ENCODE results near the gene COX6B2. TPM values are rescaled to one million over a fixed set of nuclear protein-coding genes. Genes with fewer than 3 reads are reported as not detected.
A peak's percentile ranks its signal among the peaks of the same experiment; 100 is the strongest.

Gene COX6B2
- total RNA-seq, 1 donor from 2014 or later: 0.26 TPM

DNA sequence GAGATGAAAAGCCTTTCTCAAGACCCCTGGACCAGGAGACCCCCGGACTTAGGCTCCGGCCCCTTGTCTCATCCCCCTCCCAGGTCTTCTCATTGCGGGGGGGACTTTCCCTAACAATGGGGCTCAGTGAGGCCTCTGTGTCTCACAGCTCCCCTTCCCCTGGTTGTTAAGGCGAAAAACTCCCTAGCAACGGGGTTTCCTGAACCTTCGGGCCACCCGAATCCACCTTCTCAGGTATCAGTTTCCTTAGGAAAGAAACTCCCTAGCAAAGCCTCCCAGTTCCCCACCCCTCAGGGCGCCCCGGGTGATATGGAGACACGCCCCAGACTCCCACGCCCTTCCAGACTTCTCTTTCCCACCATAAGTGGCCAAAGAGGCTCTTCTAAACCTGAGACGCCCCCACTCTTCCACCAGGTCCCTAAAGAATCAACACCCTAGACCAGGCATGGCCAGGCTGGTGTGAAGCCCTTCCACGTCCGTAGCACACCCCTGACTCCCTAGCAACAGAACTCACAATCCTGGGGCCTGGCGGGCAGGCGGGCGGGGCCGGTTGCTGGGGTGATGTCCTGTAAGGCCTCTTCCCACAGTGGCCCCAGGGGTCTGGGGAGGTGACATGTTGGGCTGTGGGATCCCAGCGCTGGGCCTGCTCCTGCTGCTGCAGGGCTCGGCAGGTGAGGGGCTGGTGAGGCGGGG lies 21.9 kb upstream of the COX6B2 start, which contains the start of gene TMEM190:
Gene TMEM190 (plus strand): TSS at position 586 of the 693 bp plus-strand sequence. CDS start 28 bp downstream, at position 614.
- peaks cover 21% of the 10 kb centered on the region for H3K27me3 Mint-ChIP-seq (ENCODE audit: insufficient read depth)
- no peak for DNase-seq (ENCODE audit: low spot score)
- H3K4me1 Mint-ChIP-seq (ENCODE audit: low read depth): no peaks in the 10 kb centered on the region
- intact Hi-C loops (cut with micrococcal nuclease): no loop called here
- no peak within 1 kb of the TSS for H3K4me3 Mint-ChIP-seq
- H3K27ac Mint-ChIP-seq: no peak within 1 kb of the TSS
- H3K9me3 Mint-ChIP-seq: no peaks in the 10 kb centered on the region
- no peaks in the 10 kb centered on the region for H3K36me3 Mint-ChIP-seq (ENCODE audit: low read depth)

GRCh38 chr19:55373993-55374757 lies 19.7 kb upstream of the COX6B2 start:
- Mint-ChIP-seq H3K27ac (no peak overlapping the region), H3K9me3 (no peaks in the 10 kb centered on the region), H3K4me3 (no peak overlapping the region), H3K36me3 (ENCODE audit: low read depth) (peaks cover 2% of the 10 kb centered on the region), H3K4me1 (ENCODE audit: low read depth) (peaks cover 5% of the 10 kb centered on the region), H3K27me3 (ENCODE audit: insufficient read depth) (peaks cover 35% of the 10 kb centered on the region)
- intact Hi-C loops (cut with micrococcal nuclease): no loop called here
- DNase-seq (ENCODE audit: low spot score): no peak

DNA sequence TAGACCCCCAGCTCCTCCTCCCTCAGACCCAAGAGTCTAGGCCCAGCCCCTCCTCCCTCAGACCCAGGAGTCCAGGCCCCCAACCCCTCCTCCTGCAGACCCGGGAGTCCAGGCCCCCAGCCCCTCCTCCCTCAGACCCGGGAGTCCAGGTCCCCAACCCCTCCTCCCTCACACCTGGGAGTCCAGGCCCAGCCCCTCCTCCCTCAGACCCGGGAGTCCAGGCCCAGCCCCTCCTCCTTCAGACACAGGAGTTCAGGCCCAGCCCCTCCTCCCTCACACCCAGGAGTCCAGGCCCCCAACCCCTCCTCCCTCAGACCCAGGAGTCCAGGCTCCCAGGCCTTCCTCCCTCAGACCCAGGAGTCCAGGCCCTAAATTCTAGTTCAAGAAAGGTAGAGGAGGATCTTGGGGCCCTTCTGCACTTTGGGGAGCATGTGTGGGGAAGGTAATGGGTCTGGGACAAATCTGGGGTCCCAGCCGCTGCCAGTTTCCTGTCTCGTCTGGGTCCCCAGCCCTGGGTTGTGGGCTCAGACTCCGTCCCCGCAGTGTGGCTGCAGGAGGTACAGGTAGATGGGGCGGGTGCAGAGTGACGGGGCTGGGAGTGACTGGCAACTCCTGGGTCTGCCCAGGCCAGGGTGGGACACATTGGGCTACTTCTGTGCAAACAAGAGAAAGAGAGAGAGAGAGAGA lies 18.9 kb upstream of the COX6B2 start:
- no peak for DNase-seq (ENCODE audit: low spot score)
- Mint-ChIP-seq H3K27ac (no peak overlapping the region), H3K9me3 (no peaks in the 10 kb centered on the region), H3K36me3 (ENCODE audit: low read depth) (peaks cover 2% of the 10 kb centered on the region), H3K27me3 (ENCODE audit: insufficient read depth) (peaks cover 40% of the 10 kb centered on the region), H3K4me1 (ENCODE audit: low read depth) (peaks cover 5% of the 10 kb centered on the region), H3K4me3 (no peak overlapping the region)
- intact Hi-C loops (cut with micrococcal nuclease): no loop called here

GRCh38 chr19:55372316-55373081 lies 18.0 kb upstream of the COX6B2 start:
- no peak for DNase-seq (ENCODE audit: low spot score)
- Mint-ChIP-seq H3K27me3 (ENCODE audit: insufficient read depth) (peaks cover 43% of the 10 kb centered on the region), H3K27ac (no peak overlapping the region), H3K9me3 (no peaks in the 10 kb centered on the region), H3K4me1 (ENCODE audit: low read depth) (peaks cover 5% of the 10 kb centered on the region), H3K36me3 (ENCODE audit: low read depth) (peaks cover 2% of the 10 kb centered on the region), H3K4me3 (no peak overlapping the region)
- intact Hi-C loops (cut with micrococcal nuclease): no loop called here

- Mint-ChIP-seq H3K9me3 (no peaks in the 10 kb centered on the region), H3K27ac (no peak within 1 kb of the TSS), H3K27me3 (ENCODE audit: insufficient read depth) (peaks cover 41% of the 10 kb centered on the region), H3K4me3 (peak within 1 kb of the TSS; percentile 54), H3K4me1 (ENCODE audit: low read depth) (peaks cover 5% of the 10 kb centered on the region), H3K36me3 (ENCODE audit: low read depth) (peaks cover 2% of the 10 kb centered on the region)
- intact Hi-C loops (cut with micrococcal nuclease): no loop called here
- no peak for DNase-seq (ENCODE audit: low spot score)
Observed at GRCh38 chr19:55370305-55370988, 15.9 kb upstream of the COX6B2 start, which contains the start of gene IL11. TSS of gene IL11 (minus strand) at chr19:55370463. CDS start at chr19:55370310, 153 bp downstream.

DNA sequence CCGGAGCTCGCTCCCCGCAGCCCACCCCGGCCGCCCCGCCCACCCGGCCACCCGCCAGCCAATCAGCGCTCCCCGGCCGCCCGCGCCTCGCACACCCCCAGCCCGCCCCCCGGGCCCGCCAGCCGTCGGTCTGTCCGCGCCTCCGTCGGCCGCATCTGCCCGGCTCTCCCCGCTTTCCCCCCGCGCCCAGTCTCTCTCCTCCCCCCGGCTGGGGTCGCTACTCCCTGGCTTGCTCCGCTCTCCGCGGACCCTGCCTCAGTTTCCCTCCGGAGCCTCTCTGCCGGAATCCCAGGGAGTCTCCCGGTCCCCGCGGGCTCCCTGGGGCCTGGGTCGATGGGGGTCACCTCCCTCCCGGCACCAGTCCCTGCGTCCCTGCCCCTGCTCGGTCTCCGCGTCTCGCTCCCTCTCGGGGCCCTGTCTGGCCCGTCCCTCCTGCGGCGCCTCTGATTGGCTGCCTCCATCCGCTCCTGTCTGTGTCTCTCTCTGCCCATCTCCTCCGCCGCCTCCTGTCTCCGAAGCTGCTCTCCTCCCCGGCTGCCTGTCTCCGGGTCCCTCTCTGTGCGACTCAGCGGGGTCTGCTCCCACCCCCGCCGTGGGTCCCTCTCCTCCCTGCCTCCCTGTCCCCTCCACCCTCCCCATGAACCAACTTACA lies 15.3 kb upstream of the COX6B2 start:
- DNase-seq (ENCODE audit: low spot score): no peak

DNA sequence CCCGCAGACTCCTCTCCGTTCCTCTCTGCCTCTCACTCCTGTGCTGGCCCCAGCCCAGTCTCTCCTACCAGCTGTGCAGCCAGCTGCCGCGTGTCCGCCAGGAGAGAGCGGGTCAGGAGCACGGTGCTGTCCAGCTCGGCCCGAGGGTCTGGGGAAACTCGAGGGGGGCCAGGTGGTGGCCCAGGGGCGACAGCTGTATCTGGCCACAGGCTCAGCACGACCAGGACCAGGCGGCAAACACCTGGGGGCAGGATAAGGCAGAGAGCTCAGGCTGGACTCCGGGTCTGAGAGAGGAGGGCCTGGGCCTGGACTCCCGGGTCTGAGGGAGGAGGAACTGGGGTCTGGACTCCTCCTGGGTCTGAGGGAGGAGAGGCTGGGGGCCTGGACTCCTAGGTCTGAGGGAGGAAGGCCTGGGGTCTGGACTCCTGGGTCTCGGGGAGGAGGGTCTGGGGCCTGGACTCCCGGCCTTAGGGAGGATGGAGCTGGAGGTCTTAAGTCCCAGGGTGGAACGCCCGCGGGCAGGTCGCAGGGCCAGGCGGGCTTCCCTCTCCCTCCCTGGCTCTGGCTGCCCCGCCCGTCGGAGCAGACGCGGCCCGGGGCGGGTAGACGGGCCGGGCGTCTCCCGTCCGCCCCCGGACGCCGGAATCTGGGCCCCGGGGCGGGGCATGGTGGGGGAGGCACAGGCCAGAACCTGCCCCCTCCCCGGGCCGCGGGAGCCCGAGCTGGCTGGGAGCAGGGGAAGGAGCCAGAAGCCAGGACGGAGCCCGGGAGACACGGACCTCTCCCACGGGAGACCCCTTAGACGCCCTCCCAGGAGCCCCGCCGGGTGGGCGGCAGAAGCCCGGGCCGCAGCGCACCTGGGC lies 14.4 kb upstream of the COX6B2 start:
- H3K27me3 Mint-ChIP-seq (ENCODE audit: insufficient read depth): peaks cover 41% of the 10 kb centered on the region
- no peak for DNase-seq (ENCODE audit: low spot score)
- no peaks in the 10 kb centered on the region for H3K9me3 Mint-ChIP-seq
- H3K27ac Mint-ChIP-seq: no peak overlapping the region
- intact Hi-C loops (cut with micrococcal nuclease): loop anchor here (2.0 kb wide), 1 partner anchor 14 kb away; the partner anchor contains the start of gene COX6B2
- peaks cover 2% of the 10 kb centered on the region for H3K36me3 Mint-ChIP-seq (ENCODE audit: low read depth)
- no peak overlapping the region for H3K4me3 Mint-ChIP-seq
- peaks cover 5% of the 10 kb centered on the region for H3K4me1 Mint-ChIP-seq (ENCODE audit: low read depth)

More for the DNA sequence above, 15.3 kb upstream of the COX6B2 start:
- Mint-ChIP-seq H3K9me3 (no peaks in the 10 kb centered on the region), H3K27ac (no peak overlapping the region), H3K4me1 (ENCODE audit: low read depth) (peaks cover 5% of the 10 kb centered on the region), H3K27me3 (ENCODE audit: insufficient read depth) (peaks cover 44% of the 10 kb centered on the region), H3K36me3 (ENCODE audit: low read depth) (peaks cover 2% of the 10 kb centered on the region), H3K4me3 (peak overlapping the region; percentile 54)
- intact Hi-C loops (cut with micrococcal nuclease): loop anchor here (2.0 kb wide), 1 partner anchor 15 kb away; the partner anchor contains the start of gene COX6B2

GRCh38 chr19:55368106-55368505 lies 13.6 kb upstream of the COX6B2 start:
- peaks cover 2% of the 10 kb centered on the region for H3K36me3 Mint-ChIP-seq (ENCODE audit: low read depth)
- no peak overlapping the region for H3K27ac Mint-ChIP-seq
- peaks cover 5% of the 10 kb centered on the region for H3K4me1 Mint-ChIP-seq (ENCODE audit: low read depth)
- no peak overlapping the region for H3K4me3 Mint-ChIP-seq
- intact Hi-C loops (cut with micrococcal nuclease): loop anchor here (2.0 kb wide), 1 partner anchor 13 kb away; the partner anchor contains the start of gene COX6B2
- DNase-seq (ENCODE audit: low spot score): no peak
- H3K27me3 Mint-ChIP-seq (ENCODE audit: insufficient read depth): peaks cover 36% of the 10 kb centered on the region
- H3K9me3 Mint-ChIP-seq: no peaks in the 10 kb centered on the region

- no peak for DNase-seq (ENCODE audit: low spot score)
- Mint-ChIP-seq H3K27me3 (ENCODE audit: insufficient read depth) (peaks cover 31% of the 10 kb centered on the region), H3K4me1 (ENCODE audit: low read depth) (peaks cover 5% of the 10 kb centered on the region), H3K36me3 (ENCODE audit: low read depth) (peaks cover 2% of the 10 kb centered on the region), H3K9me3 (no peaks in the 10 kb centered on the region), H3K27ac (no peak overlapping the region), H3K4me3 (no peak overlapping the region)
- intact Hi-C loops (cut with micrococcal nuclease): no loop called here
Observed at GRCh38 chr19:55366790-55367189, 12.3 kb upstream of the COX6B2 start.

DNA sequence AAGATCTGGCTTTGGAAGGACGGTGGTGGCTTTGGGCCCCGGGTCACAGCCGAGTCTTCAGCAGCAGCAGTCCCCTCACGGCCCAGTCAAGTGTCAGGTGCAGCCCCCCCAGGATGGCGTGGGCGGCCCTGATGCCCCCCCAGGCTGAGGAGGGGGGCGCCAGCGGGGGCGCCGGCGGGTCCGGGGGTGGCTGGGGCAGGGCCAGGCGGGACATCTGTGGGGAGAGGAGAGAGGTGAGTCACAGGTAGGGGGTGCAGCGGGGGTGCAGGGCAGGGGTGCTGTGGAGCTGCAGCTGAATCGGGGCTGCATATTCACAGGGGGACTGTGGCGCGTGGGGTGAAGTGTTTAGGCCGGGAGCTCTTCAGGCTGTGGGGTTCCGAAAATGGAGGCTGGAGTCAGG lies 11.4 kb upstream of the COX6B2 start:
- Mint-ChIP-seq H3K36me3 (ENCODE audit: low read depth) (peaks cover 2% of the 10 kb centered on the region), H3K9me3 (no peaks in the 10 kb centered on the region), H3K4me1 (ENCODE audit: low read depth) (peaks cover 4% of the 10 kb centered on the region), H3K27me3 (ENCODE audit: insufficient read depth) (peaks cover 23% of the 10 kb centered on the region), H3K27ac (no peak overlapping the region), H3K4me3 (no peak overlapping the region)
- intact Hi-C loops (cut with micrococcal nuclease): no loop called here
- no peak for DNase-seq (ENCODE audit: low spot score)

DNA sequence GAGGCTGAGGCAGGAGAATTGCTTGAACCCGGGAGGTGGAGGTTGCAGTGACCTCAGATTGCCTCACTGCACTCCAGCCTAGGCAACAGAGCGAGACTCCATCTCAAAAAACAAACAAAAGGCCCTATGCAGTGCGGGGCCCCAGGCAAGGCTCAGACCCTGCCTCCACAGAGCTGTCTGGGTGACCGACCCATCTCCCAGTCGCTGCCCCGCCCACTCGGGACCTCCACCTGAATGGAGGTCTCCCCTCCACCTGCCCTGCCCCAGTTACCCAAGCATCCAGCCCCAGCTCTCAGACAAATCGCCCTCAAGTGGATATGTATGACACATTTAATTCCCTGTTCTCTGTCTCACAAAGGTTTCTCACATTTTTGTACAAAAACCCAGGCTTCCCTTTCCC lies 10.7 kb upstream of the COX6B2 start:
- Mint-ChIP-seq H3K27me3 (ENCODE audit: insufficient read depth) (peaks cover 16% of the 10 kb centered on the region), H3K4me3 (no peak overlapping the region), H3K36me3 (ENCODE audit: low read depth) (no peaks in the 10 kb centered on the region), H3K4me1 (ENCODE audit: low read depth) (no peaks in the 10 kb centered on the region), H3K27ac (no peak overlapping the region), H3K9me3 (no peaks in the 10 kb centered on the region)
- intact Hi-C loops (cut with micrococcal nuclease): no loop called here
- no peak for DNase-seq (ENCODE audit: low spot score)
